NK-92 treated with Interleukin-12 subunit alpha and Interleukin-12 subunit beta, amount 100 ng/mL, for 24 hours (cell line): ENCODE results near the gene TCL1B.

Experiments
- DNase-seq: peaks from one replicate; lab custom pipeline; 2025; lab: John Stamatoyannopoulos, UW

Gene TCL1B

GRCh38 chr14:95667249-95667693, 19.0 kb upstream of the TCL1B start:
- no peak for DNase-seq

- DNase-seq = no peak
These were observed 17.9 kb upstream of the TCL1B start for GRCh38 chr14:95668235-95668772.

GRCh38 chr14:95674613-95675012, 11.6 kb upstream of the TCL1B start:
- DNase-seq = no peak

- DNase-seq = no peak
These were observed 10.7 kb upstream of the TCL1B start for GRCh38 chr14:95675486-95675885.

- no peak for DNase-seq
These were observed 8.9 kb upstream of the TCL1B start for GRCh38 chr14:95677179-95677835.

- DNase-seq = no peak
These were observed 6.9 kb upstream of the TCL1B start for GRCh38 chr14:95679148-95679815.

- no peak for DNase-seq
These were observed 6.1 kb upstream of the TCL1B start for GRCh38 chr14:95679998-95680735.

GRCh38 chr14:95681153-95681552, 5.1 kb upstream of the TCL1B start:
- no peak for DNase-seq

GRCh38 chr14:95683793-95684192, 2.4 kb upstream of the TCL1B start:
- DNase-seq = no peak

GRCh38 chr14:95686935-95687334, 709 bp downstream of the TCL1B start:
- no peak for DNase-seq

- DNase-seq = no peak
These were observed 3.2 kb downstream of the TCL1B start for GRCh38 chr14:95689441-95689840.

GRCh38 chr14:95690815-95691214, 4.6 kb downstream of the TCL1B start:
- no peak for DNase-seq

GRCh38 chr14:95691591-95691990, 5.4 kb downstream of the TCL1B start:
- no peak for DNase-seq

- no peak for DNase-seq
These were observed 5.9 kb downstream of the TCL1B start for GRCh38 chr14:95692109-95692508.

- DNase-seq = no peak
These were observed 8.8 kb downstream of the TCL1B start for GRCh38 chr14:95695051-95695450.

GRCh38 chr14:95695913-95696312, 9.7 kb downstream of the TCL1B start:
- DNase-seq = no peak

- no peak for DNase-seq
These were observed 10.5 kb downstream of the TCL1B start for GRCh38 chr14:95696741-95697140.

GRCh38 chr14:95697764-95698163, 11.5 kb downstream of the TCL1B start:
- no peak for DNase-seq

- DNase-seq = no peak
These were observed 12.1 kb downstream of the TCL1B start for GRCh38 chr14:95698287-95698686.

GRCh38 chr14:95699412-95699811, 13.2 kb downstream of the TCL1B start:
- DNase-seq = no peak

GRCh38 chr14:95700221-95700976, 14.2 kb downstream of the TCL1B start:
- DNase-seq = no peak

GRCh38 chr14:95701846-95702221, 15.6 kb downstream of the TCL1B start:
- no peak for DNase-seq
